Psoas muscle (tissue), 8 donors: ENCODE measurements around the gene ARMC3. TPM values are rescaled to one million over a fixed set of nuclear protein-coding genes. Genes with fewer than 3 reads are reported as not detected.

Experiments used
- ATAC-seq, 4 donors: fragments of 200-7000 bp; cut with Tn5 transposase; one replicate each; pipeline ENCODE4 v1.9.1; 2020; ENCODE audit warnings: moderate library complexity in 3 of 4, mild to moderate bottlenecking in 2 of 4
- DNase-seq, 2 donors: peaks; one replicate each; pipeline ENCODE4 v3.0.0-alpha.2; 2020
- H3K27ac ChIP-seq: fragments of 200-600 bp; one replicate; pipeline ENCODE4 v1.8.0; 2022
- H3K27me3 ChIP-seq, 3 donors: fragments of 200-600 bp in 1 of 3; one replicate each; pipeline versions ENCODE4 v1.6.1 to v1.8.0; 2013 to 2022; ENCODE audit warnings: low read length in 2 of 3, mild to moderate bottlenecking in 2 of 3, moderate library complexity in 1 of 3; ENCODE audit not compliant: insufficient read depth in 3 of 3
- H3K36me3 ChIP-seq, 2 donors: fragments of 200-600 bp in 1 of 2; one replicate each; pipeline versions ENCODE4 v1.6.1 to v1.8.0; 2013 to 2022; ENCODE audit warnings: low read depth in 1 of 2, mild to moderate bottlenecking in 1 of 2, moderate library complexity in 1 of 2; ENCODE audit not compliant: insufficient read depth in 1 of 2
- H3K4me1 ChIP-seq: fragments of 200-600 bp; one replicate; pipeline ENCODE4 v1.8.0; 2022
- H3K4me3 ChIP-seq: fragments of 200-600 bp; one replicate; pipeline ENCODE4 v1.8.0; 2022; ENCODE audit warnings: mild to moderate bottlenecking
- H3K9me3 ChIP-seq: fragments of 200-600 bp; one replicate; pipeline ENCODE4 v1.8.0; 2022
- CTCF ChIP-seq: fragments of 200-600 bp; IDR thresholded peaks from one replicate; pipeline ENCODE4 v1.8.0; 2022; ENCODE audit warnings: antibody characterized with exemption
- WGBS, 3 donors: extraction: QIAGEN DNeasy Blood & Tissue Kit; methylation state at CpG; one replicate each; pipeline versions ENCODE4 v1.1.6 to v1.1.7; 2013; 5-methylcytosine and 5-hydroxymethylcytosine counted together
- intact Hi-C, 2 donors: fragments of 100-400 bp; cut with DNase I; formaldehyde crosslinking; loops; one replicate each; pipeline versions ENCODE4 v1.11.0 to v1.14.2; 2022
- polyA plus RNA-seq, 3 donors: library from polyadenylated mRNA; stranded (reverse); fragments of 200-250 nt; gene quantifications; one replicate each; pipeline ENCODE4 v1.2.3, GENCODE V29; 2013
- total RNA-seq, 4 donors: library from RNA; stranded (reverse); fragmentation: NEBNext Ultra II Directional in 2 of 4; extraction: Animal tissue kit (Norgen Biotek cat#: 25700) in 2 of 4; gene quantifications; one replicate each; pipeline versions ENCODE4 v1.2.1 to v1.2.4, GENCODE V29; 2021 to 2023
- donor health status: healthy with polysubstance abuse.
- donor health status: DM: no; HTN: no; CAD: no; lungs with moderate emphysema.
- donor health status: Bipolar disorder and iron deficiency.
- donor health status: healthy.
- donor health status: DM: yes; HTN: yes; CAD: no.
- donor health status: DM: no; HTN: no; CAD: no.
- donor health status: DM: no; HTN: no; CAD: no.
- donor health status: DM: yes; HTN: yes; CAD: no.

The ARMC3 gene
- total and polyA plus RNA-seq, 7 donors: not detected

- peaks cover 6% of the 10 kb centered on the region for H3K4me1 ChIP-seq
- H3K9me3 ChIP-seq: no peaks in the 10 kb centered on the region
- no peaks in the 10 kb centered on the region for H3K27me3 ChIP-seq
- ATAC-seq: no peak
- 91 to 92% (median 92%) methylated on average over 2 of the region's 2 CpGs for WGBS, 3 donors
- no peaks in the 10 kb centered on the region for H3K36me3 ChIP-seq
- no peak for DNase-seq
- TF ChIP-seq CTCF: no peak
- no peak overlapping the region for H3K4me3 ChIP-seq
- intact Hi-C loops: loop anchor here in 1 of 2 donors (10.0 kb wide), 1 partner anchor 396 kb away; no protein-coding TSS in a partner anchor
- H3K27ac ChIP-seq: no peak overlapping the region
These were observed 53.0 kb downstream of the ARMC3 start for GRCh38 chr10:22980822-22981221.

GRCh38 chr10:22984066-22984465 lies 56.2 kb downstream of the ARMC3 start:
- Histone ChIP-seq H3K36me3 (no peaks in the 10 kb centered on the region), H3K4me1 (no peaks in the 10 kb centered on the region), H3K27me3 (no peaks in the 10 kb centered on the region), H3K27ac (no peak overlapping the region), H3K9me3 (no peaks in the 10 kb centered on the region), H3K4me3 (no peak overlapping the region)
- intact Hi-C loops: loop anchor here in 1 of 2 donors (10.0 kb wide), 1 partner anchor 399 kb away; no protein-coding TSS in a partner anchor
- DNase-seq (no peak), ATAC-seq (no peak)
- 79 to 88% (median 85%) methylated on average over 5 of the region's 5 CpGs for WGBS, 3 donors
- no peak for TF ChIP-seq CTCF

- intact Hi-C loops: loop anchor here (5.0 to 10.0 kb wide), 5 partner anchors 80 to 1490 kb away; no protein-coding TSS in a partner anchor
These were observed 59.1 kb downstream of the ARMC3 start for GRCh38 chr10:22986771-22987542.

GRCh38 chr10:22988581-22989360 lies 60.9 kb downstream of the ARMC3 start:
- no peak overlapping the region for H3K27ac ChIP-seq
- ATAC-seq: peak; percentile 61 to 89 (median 68)
- 7 to 9% (median 7%) methylated on average over 12 of the region's 12 CpGs for WGBS, 3 donors
- H3K36me3 ChIP-seq: no peaks in the 10 kb centered on the region
- no peaks in the 10 kb centered on the region for H3K4me1 ChIP-seq
- no peaks in the 10 kb centered on the region for H3K27me3 ChIP-seq
- H3K4me3 ChIP-seq: no peak overlapping the region
- peak in 1 of 2 donors; percentile 16 for DNase-seq
- intact Hi-C loops: loop anchor here (5.0 to 10.0 kb wide), 5 partner anchors 79 to 1491 kb away; no protein-coding TSS in a partner anchor
- H3K9me3 ChIP-seq: no peaks in the 10 kb centered on the region
- TF ChIP-seq CTCF: peak; percentile 97

More at GRCh38 chr10:22986771-22987542, 59.1 kb downstream of the ARMC3 start:
- Histone ChIP-seq H3K27ac (no peak overlapping the region), H3K4me1 (no peaks in the 10 kb centered on the region), H3K27me3 (no peaks in the 10 kb centered on the region), H3K4me3 (no peak overlapping the region), H3K36me3 (no peaks in the 10 kb centered on the region), H3K9me3 (no peaks in the 10 kb centered on the region)
- DNase-seq: no peak
- peak; percentile 29 for TF ChIP-seq CTCF
- WGBS, 3 donors: 30 to 43% (median 32%) methylated on average over 2 of the region's 2 CpGs
- no peak for ATAC-seq
